Measurements from ENCODE around the gene SFXN4.
"Not testable (repeated sequence)": the region's sequence is repeated elsewhere in the genome, so short reads cannot be mapped to it uniquely, and the experiment has no call there.

The SFXN4 gene

DNA sequence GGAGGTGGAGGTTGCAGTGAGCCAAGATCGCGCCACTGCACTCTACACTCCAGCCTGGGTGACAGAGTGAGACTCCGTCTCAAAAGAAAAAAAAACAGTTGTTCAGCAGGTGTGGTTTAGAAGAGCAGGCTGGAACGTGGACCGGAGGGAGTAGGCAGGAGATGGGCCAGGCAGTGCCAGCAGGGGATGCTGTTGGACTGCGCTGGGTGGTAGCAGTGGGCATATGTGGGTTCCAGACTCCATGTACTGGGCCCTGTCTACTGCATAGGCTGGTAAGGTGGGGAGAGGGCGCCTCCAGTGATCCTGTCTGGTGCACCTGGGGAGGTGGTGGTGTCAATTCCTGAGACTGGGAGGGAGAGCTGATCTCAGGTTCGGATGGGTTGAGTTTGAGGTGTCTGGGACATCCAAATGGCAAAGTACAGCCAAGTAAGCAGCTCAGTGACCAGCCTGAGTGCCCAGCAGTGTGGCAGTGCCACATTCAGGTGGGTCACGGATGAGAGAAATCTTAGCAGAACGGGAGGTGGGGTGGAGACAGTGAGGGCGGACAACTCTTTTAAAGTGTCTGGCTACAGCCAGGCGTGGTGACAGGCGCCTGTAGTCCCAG lies 25.9 kb downstream of the SFXN4 start:
- DNase-seq, result no peak

DNA sequence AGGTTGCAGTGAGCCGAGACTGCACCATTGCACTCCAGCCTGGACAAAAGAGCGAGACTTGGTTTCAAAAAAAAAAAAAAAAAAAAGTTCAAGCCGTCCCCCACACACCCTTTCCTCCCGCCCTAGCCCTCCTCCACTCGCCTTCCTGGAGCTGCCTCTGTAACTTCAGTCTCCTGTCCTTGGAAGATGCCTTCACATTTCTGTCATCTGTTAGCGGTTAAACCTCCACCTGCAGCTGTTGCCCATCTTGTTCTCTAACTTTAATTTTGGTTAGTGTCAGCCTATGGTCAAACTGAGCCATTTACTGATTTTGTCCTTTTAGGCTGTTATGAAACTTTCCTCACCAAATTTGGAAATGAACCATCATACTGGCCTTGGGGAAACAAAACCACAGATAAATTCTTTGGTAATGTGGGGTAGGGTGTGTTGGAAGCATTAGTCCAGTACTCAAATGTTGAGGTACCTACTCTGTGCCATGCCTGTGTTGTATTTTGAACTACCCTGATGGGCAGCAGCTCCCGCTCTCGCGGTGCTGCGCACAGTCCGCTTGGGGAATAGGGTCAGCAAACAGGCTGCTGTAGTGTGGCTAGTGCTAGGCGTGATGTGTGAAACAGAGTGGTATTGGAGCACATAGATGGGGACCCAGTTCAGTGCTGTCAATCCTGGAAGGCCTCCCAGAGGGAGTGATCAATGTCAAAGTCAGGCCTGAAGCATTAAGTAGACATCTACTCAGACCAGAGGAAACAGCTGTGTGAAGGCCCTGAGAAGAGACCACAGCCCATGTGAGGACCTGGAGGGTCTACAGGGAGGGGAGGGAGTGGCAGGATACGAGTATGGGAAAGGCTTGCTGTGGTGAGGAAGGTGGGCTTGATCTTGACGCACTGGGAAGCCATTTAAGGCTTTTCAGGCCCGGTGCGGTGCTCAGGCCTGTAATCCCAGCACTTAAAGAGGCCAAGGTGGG lies 26.9 kb downstream of the SFXN4 start:
- DNase-seq, result no peak

DNA sequence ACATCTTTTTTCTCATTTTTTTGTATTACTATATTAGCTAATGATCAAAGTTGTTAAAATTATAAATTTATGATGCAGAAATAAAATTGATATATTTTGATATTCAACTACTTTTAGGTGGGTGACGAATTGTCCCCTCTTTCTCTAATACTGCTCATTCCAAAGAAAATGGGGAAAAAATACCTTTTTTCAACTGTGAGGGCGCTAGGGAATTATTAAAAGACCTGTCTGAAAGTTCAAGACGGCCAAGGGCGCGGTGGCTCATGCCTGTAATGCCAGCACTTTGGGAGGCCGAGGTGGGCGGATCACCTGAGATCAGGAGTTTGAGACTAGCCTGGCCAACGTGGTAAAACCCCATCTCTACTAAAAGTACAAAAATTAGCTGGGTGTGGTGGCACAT lies 27.6 kb downstream of the SFXN4 start:
- DNase-seq, result not testable (repeated sequence)

DNA sequence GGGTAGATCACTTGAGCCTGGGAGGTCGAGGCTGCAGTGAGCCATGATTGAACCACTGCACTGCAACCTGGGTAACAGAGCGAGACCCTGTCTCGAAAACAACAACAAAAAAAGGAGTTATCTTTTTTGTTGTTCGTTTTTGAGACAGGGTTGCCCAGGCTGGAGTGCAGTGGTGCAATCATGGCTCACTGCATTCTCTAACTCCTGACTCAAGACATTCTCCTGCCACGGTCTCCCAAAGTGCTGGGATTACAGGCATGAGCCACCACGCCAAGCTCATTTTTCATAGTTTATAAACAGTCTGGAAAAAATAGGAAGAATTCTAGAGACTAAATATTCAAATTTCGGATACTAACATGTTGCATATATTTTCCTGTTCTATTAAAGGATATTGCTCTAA lies 29.4 kb downstream of the SFXN4 start:
- DNase-seq, result no peak

DNA sequence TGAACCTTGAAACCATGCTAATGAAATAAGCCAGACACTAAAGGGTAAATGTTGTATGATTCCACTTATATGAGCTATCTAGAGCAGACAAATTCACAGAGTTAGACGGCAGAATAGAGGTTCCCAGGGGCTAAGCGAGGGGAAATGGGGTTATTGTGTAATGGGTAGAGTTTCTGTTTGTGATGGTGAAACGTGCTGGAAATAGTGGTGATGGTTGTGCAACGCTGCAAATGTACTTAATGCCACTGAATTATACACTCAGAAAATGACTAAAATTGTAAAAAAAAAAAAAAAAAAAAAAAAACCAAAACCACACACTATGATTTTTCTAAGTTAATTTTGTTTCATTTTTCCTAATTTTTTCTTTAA lies 30.0 kb downstream of the SFXN4 start:
- no peak for DNase-seq

DNA sequence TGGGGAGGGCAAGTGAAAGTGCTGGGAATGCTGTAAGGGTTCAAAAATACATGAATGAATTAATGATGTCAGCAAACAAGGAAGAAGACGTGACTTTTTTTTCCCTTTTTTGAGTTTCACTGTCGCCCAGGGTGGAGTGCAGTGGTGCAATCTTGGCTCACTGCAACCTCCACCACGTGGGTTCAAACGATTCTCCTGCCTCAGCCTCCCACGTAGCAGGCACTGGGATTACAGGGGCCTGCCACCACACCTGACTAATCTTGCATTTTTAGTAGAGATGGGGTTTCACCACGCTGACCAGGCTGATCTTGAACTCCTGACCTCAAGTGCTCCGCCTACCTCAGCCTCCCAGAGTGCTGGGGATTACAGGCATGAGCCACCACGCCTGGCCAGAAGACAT lies 31.6 kb downstream of the SFXN4 start:
- DNase-seq, result no peak

DNA sequence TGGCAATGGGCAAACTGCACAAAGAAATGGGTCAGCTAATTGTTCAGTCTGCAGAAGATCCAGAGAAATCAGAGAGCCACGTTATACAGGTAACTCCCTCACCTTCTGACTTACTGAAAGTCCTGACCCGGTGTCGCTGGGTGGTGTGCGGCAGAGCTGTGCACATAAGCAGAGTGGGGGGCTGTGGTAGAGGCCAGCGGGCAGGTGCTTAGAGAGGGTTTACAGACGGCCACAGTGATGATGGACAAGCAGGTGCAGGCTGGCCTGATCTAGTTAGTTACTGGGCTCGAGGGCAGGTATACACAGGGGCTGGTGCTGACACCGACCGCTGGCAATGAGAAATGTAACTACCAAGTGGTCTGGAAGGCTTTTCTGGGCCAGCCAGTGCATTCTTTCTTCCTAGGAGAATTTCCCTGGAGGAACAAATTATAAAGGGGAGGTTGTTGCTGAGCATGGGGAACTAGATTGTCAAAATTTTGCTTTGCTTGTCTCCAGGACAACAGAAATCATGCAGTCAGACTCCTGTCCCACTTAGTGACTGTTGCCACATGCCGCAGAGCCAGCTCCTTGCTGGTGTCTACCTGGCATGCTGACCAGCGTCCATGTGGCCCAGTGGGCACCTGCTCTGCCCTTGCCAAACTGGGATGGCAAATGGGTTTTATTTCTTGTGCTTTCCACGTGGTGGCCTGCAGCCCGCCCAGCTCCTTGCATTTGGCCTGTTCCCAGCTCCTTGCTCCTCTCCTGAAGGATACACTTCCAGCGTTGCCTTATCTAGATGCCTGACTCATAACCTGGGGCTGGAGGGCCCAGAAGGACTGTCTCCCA lies 32.8 kb downstream of the SFXN4 start:
- no peak for DNase-seq

DNA sequence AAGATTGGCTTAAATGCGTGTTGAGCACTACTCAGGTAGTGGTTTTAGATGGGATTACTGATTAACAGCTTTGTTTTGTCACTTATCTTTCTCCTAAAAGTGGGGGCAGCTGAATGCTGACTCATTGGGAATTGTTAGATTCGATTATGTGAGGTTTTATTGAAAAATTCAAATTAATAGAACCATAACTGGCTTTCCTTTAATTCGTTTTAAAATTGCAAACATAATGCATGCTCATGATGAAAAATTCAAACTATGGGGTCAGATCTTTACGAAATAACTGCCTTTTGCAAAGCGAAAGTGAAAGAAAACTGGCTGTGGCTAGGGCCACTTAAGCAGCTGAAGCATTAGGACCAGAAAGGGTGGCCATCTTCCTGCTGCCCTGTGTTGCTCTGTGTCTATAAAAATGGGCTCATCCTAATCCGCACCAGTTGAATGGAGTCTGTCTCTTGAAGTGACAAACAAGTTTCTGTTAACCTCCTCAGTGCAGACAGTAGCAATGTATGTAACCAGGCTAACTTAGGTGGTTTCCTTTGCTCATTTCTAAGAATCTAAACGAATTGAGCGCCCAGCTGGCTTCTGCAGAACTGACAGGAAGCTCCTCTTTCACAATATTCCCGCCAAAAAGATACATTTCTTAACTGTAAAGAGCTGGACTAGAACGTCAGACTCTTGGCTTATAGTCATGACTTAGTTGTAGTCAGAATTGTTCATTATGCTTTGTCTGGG lies 33.8 kb downstream of the SFXN4 start:
- no peak for DNase-seq

DNA sequence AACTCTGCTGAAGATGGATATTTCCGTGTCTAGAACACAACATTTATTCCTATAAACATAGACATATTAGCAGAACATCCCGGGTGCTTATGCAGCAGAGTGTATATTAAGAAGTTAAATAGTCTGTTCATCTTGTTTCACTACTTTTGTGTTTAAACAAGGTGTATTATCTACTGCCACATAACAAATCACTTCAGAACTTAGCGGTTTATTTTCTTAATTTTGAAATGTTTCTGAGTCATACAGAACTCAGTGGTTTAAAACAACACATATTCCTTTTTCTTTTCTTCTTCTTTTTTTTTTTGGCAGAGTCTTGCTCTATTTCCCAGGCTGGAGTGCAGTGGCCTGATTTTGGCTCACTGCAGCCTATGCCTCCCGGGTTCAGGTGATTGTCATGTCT lies 35.8 kb downstream of the SFXN4 start:
- DNase-seq, result no peak

DNA sequence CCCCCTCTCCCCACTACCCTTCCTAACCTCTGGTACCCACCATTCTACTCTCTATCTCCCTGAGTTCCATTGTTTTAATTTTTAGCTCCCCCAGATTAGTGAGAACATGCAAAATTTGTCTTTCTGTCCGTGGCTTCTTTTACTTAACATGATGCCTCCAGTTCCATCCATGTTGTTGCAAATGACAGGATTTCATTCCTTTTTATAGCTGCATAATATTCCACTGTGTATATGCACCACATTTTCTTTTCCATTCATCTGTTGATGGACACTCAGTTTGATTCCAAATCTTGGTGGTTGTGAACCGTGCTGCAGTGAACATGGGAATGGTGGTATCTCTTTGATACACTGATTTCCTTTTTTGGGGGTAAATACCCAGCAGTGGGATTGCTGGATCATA lies 39.6 kb downstream of the SFXN4 start:
- DNase-seq, result no peak

DNA sequence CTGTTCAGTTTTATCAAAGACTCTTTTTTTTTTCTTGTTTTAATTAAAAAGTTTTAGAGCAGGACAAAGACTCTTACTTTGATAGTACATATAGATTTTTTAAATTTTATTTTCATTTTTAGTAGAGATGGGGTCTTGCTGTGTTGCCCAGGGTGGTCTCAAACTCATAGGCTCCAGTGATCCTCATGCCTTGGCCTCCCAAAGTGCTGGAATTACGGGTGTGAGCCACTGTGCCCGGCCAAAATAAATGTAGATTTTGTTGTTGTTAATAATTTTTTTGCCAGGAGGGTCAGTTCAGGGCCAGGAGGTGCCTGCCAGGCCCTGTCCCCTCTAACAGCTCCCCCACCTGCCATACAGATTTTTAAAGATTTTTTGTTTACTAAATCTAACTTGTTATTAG lies 44.6 kb downstream of the SFXN4 start:
- DNase-seq, result no peak

DNA sequence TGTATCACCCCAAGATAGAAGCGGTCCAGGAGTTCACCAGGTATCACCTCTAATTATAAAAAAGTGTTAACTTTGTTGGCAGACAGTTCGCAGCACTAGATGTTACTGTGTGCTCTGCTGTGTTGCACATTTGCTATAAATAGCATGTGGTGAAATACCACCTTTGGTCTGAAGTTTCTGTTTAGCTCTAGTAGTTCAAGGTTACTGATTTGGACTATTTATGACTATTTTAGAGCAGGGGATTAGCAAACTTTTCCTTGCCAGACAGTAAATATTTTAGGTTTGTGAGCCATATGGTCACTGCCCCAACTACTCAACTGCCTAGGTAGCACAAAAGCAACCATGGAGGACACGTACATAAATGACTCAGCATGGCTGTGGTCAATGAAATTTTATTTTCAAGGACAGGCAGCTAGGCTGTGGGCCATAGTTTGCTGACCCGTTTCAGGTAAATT lies 45.1 kb downstream of the SFXN4 start:
- DNase-seq, result no peak

DNA sequence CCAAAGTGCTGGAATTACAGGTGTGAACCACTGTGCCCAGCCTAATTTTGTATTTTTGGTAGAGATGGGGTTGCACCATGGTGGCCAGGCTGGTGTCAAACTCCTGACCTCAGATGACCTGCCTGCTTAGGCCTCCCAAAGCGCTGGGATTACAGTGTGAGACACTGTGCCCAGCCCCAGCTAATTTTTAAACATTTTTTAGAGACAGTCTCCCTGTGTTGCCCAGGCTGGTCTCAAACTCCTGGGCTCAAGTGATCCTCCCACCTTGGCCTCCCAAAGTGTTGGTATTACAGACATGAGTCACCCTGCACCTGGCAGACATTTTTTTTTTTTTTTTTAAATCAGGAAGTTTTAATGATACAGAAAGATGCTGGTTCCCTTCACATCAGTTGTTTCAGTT lies 46.1 kb downstream of the SFXN4 start:
- DNase-seq, result no peak

DNA sequence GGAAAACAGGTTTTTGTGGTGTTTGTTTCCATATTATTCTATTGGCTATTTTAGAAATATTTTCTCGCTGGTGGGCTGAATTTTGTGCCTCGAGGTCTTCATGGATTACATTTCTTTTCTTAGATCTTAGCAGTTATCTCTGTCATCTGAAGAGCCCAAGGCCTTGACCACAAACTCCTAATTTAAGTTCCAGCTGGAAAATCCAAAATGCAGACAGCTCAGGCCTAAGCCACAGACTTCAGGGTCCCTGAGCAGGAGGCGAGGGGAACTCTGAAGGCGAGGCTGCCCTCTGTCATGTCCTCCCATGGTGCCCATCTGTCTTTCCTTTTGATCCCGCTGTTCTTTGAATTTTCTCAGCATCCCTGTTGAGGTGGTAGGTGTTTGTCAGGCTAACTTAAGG lies 47.3 kb downstream of the SFXN4 start:
- DNase-seq, result no peak

DNA sequence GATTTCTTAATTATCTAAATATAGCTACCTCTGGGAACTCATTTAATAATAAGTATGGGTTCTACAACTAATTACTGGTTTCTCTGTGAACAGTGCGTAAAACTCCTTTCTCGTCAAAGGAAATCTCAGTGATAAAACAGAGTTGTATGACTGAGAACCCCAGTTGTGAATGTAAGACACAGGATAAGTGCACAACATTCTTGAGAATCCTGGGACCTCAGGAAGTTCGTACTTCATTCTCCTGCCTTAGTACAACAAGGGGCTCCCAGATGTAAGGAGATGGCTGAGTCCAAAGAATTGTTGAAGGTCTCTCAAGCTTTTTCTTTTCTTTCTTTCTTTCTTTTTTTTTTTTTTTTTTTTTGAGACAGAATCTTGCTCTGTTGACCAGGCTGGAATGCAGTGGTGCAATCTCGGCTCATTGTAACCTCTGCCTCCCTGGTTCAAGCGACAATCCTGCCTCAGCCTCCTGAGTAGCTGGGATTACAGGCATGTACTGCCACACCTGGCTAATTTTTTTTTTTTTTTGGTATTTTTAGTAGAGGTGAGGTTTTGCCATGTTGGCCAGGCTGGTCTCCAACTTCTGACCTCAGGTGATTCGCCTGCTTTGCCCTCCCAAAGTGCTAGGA lies 49.1 kb downstream of the SFXN4 start:
- DNase-seq, result no peak

DNA sequence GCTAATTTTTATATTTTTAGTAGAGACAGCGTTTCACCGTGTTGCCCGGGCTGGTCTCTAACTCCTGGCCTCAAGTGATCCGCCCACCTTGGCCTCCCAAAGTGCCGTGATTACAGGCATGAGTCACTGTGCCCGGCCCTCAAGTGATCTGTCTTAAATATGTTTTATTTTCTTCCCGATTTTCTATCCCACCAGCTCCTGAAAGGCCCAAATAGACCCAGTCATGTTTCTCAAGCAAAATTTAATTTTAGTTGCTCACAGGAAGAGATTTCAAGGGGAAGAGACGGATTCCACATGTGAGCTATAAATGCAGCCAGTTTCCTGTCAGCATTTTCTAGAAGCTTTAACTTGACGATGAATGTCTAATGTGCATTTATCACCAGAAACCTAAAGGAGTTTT lies 49.6 kb downstream of the SFXN4 start:
- DNase-seq, result no peak

DNA sequence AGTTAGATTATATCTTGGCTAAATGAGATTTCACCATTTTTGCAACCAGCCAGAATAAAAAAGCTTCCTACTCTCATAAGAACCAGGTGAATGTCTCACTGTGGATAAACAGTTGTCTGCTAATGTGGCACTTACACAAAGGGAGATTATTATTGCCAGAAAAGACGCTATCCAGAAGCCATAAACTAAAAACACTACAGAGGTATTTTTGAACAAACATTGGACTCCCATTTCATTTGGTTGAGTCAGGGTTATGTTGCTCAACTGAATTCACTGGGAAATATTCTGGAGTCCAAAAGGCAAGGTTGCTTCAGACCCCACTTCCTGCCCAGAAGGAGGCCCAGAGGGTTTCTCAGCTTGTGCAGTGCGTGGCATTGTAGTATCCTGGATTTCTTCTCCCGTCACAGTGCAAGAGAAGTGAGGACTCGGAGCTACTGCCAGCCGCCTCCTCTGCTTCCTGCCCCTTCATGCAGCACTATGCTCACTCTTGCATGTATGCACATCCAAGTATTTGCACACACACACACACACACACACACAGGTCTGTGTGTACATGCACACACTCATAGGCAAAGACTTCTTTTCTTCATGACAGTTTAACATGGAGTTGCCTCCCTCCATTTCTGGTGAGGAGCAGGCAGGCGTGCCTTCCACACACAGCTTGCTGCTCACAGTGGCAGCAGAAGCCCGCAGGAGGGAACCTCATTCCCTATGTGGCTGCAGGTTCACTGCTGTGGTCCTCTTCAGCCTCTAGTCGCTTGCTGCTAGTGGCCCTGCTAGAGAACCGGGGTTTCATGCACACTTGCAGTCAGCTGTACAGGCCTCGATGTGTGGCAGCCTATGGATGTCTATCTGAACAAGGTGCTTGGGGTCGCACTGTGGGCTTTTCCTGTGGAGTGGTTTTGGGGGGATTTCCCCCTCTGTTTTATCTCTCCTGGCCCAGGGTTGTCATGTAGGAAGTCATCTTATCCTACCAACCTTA lies 51.5 kb downstream of the SFXN4 start:
- DNase-seq, result no peak

DNA sequence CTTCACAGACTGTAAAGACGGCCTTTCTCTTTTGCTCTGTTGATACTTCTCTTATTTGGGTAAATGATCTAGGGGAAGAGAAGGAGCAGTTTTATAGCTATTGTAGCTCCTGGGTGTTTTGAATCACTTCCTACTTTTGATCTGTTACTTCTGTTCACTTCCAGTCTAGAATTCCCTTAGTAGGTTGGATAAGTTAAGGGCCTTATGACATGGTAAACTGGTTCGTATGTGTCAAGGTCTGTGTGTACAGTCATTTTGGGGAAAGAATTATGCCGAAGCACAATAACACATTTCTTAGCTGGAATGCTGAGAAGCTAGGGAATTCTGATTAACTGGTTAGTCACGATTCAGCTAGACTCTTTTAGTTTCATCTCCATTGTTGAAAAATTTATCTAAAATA lies 53.5 kb downstream of the SFXN4 start:
- DNase-seq, result no peak

DNA sequence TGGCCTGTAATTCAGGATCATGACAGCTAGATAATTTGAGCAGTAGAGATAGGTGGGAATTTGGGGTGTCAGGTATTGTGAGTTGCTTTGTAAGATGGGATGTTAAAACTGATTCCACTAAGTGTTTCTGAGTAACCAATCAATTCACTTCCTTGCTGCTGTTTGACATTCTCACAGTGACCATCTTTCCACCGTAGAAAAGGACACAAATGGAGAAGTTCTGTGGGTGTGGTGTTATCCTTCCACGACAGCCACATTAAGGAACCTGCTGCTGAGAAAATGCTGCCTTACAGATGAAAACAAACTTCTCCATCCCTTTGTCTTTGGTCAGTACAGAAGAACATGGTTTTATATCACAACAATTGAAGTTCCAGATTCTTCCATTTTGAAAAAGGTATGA lies 57.7 kb downstream of the SFXN4 start:
- DNase-seq, result not testable (repeated sequence)

DNA sequence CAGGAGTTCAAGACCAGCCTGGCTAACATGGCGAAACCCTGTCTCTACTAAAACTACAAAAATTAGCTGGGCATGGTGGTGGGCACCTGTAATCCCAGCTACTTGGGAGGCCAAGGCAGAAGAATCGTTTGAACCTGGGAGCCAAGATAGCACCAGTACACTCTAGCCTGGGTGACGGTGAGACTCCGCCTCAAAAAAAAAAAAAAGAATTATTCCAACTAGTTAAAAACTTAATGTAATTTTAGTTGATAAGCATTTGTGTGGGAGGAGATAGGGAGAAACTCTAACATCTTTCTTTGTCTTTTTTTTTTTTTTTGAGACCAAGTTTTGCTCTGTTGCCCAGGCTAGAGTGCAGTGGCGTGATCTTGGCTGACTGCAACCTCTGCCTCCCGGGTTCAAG lies 58.4 kb downstream of the SFXN4 start:
- DNase-seq, result not testable (repeated sequence)

DNA sequence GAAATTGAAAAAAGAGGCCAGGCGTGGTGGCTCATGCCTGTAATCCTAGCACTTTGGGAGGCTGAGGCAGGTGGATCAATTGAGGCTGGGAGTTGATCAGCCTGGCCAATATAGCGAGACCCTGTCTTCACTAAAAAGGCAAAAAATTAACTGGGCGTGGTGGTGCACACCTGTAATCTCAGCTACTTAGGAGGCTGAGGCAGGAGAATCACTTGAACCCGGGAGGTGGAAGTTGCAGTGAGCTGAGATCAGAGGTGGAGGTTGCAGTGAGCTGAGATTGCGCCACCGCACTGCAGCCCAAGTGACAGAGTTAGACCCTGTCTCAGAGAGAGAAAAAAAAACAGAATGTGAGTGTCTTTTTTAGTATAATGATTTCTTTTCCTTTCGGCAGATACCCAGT lies 59.6 kb downstream of the SFXN4 start:
- DNase-seq, result not testable (repeated sequence)
